Measurements from ENCODE around the gene TEX26.

DNA sequence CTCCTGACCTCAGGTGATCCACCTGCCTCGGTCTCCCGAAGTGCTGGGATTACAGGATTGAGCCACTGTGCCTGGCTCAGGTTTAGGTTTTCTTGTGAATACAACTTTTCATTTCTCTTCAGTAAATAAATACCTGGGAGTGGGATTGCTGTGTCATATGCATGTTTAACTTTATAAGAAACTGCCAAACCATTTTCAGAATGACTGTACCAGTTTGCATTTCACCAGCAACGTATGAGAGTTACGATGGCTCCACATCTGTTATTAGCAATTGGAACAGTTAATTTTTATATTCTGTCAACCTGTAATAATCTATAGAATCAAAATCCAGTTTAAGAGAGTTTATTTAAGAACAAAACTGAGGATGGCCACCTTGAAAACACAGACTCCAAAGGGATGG, 52.2 kb downstream of the TEX26 start:
- TF ChIP-seq, protein P1, sequence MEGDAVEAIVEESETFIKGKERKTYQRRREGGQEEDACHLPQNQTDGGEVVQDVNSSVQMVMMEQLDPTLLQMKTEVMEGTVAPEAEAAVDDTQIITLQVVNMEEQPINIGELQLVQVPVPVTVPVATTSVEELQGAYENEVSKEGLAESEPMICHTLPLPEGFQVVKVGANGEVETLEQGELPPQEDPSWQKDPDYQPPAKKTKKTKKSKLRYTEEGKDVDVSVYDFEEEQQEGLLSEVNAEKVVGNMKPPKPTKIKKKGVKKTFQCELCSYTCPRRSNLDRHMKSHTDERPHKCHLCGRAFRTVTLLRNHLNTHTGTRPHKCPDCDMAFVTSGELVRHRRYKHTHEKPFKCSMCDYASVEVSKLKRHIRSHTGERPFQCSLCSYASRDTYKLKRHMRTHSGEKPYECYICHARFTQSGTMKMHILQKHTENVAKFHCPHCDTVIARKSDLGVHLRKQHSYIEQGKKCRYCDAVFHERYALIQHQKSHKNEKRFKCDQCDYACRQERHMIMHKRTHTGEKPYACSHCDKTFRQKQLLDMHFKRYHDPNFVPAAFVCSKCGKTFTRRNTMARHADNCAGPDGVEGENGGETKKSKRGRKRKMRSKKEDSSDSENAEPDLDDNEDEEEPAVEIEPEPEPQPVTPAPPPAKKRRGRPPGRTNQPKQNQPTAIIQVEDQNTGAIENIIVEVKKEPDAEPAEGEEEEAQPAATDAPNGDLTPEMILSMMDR (IDR thresholded peaks at IDR 0.05), result no peak
- no peak for TF ChIP-seq POLR2A (IDR thresholded peaks at IDR 0.05)

Measured in adrenal gland (tissue), 5 donors.